Liver (tissue), 9 donors: ENCODE measurements around the gene GLP2R. TPM values are rescaled to one million over a fixed set of nuclear protein-coding genes. Genes with fewer than 3 reads are reported as not detected.
"Not testable (repeated sequence)": the region's sequence is repeated elsewhere in the genome, so short reads cannot be mapped to it uniquely, and the experiment has no call there.

Experiments used
- DNase-seq: peaks from one replicate; pipeline ENCODE4 v3.0.0-alpha.2; 2017; ENCODE audit warnings: low spot score
- H3K27ac ChIP-seq, 2 donors: one replicate each; pipeline ENCODE4 v1.7.0; 2013; ENCODE audit warnings: inconsistent platforms in 2 of 2, low read length in 2 of 2, control low read depth in 1 of 2, low read depth in 1 of 2, mild to moderate bottlenecking in 1 of 2
- H3K27me3 ChIP-seq, 4 donors: one replicate each; pipeline versions ENCODE4 v1.6.1 to v1.7.0; 2013; ENCODE audit warnings: low read length in 3 of 4, inconsistent platforms in 1 of 4, mild to moderate bottlenecking in 1 of 4, moderate library complexity in 1 of 4; ENCODE audit not compliant: control insufficient read depth in 4 of 4, insufficient read depth in 4 of 4
- H3K36me3 ChIP-seq, 4 donors: one replicate each; pipeline versions ENCODE4 v1.6.1 to v1.7.0; 2013; ENCODE audit warnings: low read length in 3 of 4, mild to moderate bottlenecking in 3 of 4, low read depth in 1 of 4, moderate library complexity in 1 of 4; ENCODE audit not compliant: control insufficient read depth in 4 of 4, insufficient read depth in 3 of 4
- H3K4me1 ChIP-seq, 4 donors: one replicate each; pipeline versions ENCODE4 v1.6.1 to v1.7.0; 2013; ENCODE audit warnings: low read length in 3 of 4, mild to moderate bottlenecking in 3 of 4, moderate library complexity in 1 of 4; ENCODE audit not compliant: control insufficient read depth in 4 of 4, insufficient read depth in 4 of 4
- H3K4me3 ChIP-seq, 3 donors: one replicate each; pipeline versions ENCODE4 v1.6.1 to v1.7.0; 2013; ENCODE audit warnings: low read length in 3 of 3, control low read depth in 1 of 3, low read depth in 1 of 3, mild to moderate bottlenecking in 1 of 3
- H3K9ac ChIP-seq, 2 donors: one replicate each; pipeline ENCODE4 v1.7.0; 2013; ENCODE audit warnings: low read length in 2 of 2, mild to moderate bottlenecking in 2 of 2, moderate library complexity in 2 of 2, control low read depth in 1 of 2, low read depth in 1 of 2
- H3K9me3 ChIP-seq, 4 donors: one replicate each; pipeline versions ENCODE4 v1.6.1 to v1.7.0; 2013; ENCODE audit warnings: low read length in 3 of 4; ENCODE audit not compliant: control insufficient read depth in 4 of 4
- ATF3 ChIP-seq: IDR thresholded peaks from 2 replicates; pipeline ENCODE4 v1.6.1; 2016; ENCODE audit warnings: antibody characterized with exemption
- EGR1 ChIP-seq, 2 donors: IDR thresholded peaks; 2 replicates each; pipeline ENCODE4 v1.6.1; 2016 to 2018; ENCODE audit warnings: antibody characterized with exemption in 2 of 2, low read depth in 2 of 2
- FOXA1 ChIP-seq: IDR thresholded peaks from 2 replicates; pipeline ENCODE4 v1.6.1; 2016; ENCODE audit warnings: antibody characterized with exemption
- FOXA2 ChIP-seq: IDR thresholded peaks from 2 replicates; pipeline ENCODE4 v1.6.1; 2016; ENCODE audit warnings: antibody characterized with exemption
- GABPA ChIP-seq, 2 donors: IDR thresholded peaks in 1 of 2; conservative IDR thresholded peaks in 1 of 2; 2 replicates each; pipeline ENCODE4 v1.6.1; 2016; ENCODE audit warnings: antibody characterized with exemption in 2 of 2, mild to moderate bottlenecking in 1 of 2, moderate library complexity in 1 of 2
- HNF4A ChIP-seq, 2 donors: conservative IDR thresholded peaks; 2 replicates each; pipeline ENCODE4 v1.6.1; 2016; ENCODE audit warnings: antibody characterized with exemption in 2 of 2, mild to moderate bottlenecking in 2 of 2
- JUND ChIP-seq, 2 donors: IDR thresholded peaks; 2 replicates each; pipeline ENCODE4 v1.6.1; 2016; ENCODE audit warnings: antibody characterized with exemption in 2 of 2
- MAX ChIP-seq: IDR thresholded peaks from 2 replicates; pipeline ENCODE4 v1.6.1; 2016; ENCODE audit warnings: antibody characterized with exemption
- NR2F2 ChIP-seq: IDR thresholded peaks from 2 replicates; pipeline ENCODE4 v1.6.1; 2016; ENCODE audit warnings: antibody characterized with exemption
- RXRA ChIP-seq, 2 donors: IDR thresholded peaks; 2 replicates each; pipeline ENCODE4 v1.6.1; 2017 to 2018; ENCODE audit warnings: antibody characterized with exemption in 2 of 2, mild to moderate bottlenecking in 1 of 2
- TAF1 ChIP-seq: conservative IDR thresholded peaks from 2 replicates; pipeline ENCODE4 v1.6.1; 2016; ENCODE audit warnings: antibody characterized with exemption, mild to moderate bottlenecking
- YY1 ChIP-seq: IDR thresholded peaks from 2 replicates; pipeline ENCODE4 v1.6.1; 2016; ENCODE audit warnings: antibody characterized with exemption, mild to moderate bottlenecking
- WGBS: extraction: QIAGEN DNeasy Blood & Tissue Kit; methylation state at CpG from one replicate; pipeline ENCODE4 v1.1.7; 2013; 5-methylcytosine and 5-hydroxymethylcytosine counted together
- polyA plus RNA-seq, 2 donors: library from polyadenylated mRNA; stranded (reverse) in 1 of 2; unstranded in 1 of 2; fragments of 200-250 nt in 1 of 2; fragments of >200 nt in 1 of 2; fragmentation: Nextera tagmentation in 1 of 2; extraction: Ambion mirVana in 1 of 2; gene quantifications; one replicate each; pipeline versions ENCODE4 v1.2.1 to v1.2.3, GENCODE V29; 2013 to 2015
- total RNA-seq, 2 donors: library from RNA; depleted of rRNA; stranded (reverse); fragments of >200 nt; gene quantifications; one replicate each; pipeline ENCODE4 v1.2.3, GENCODE V29; 2014
- TF ChIP-seq, protein P1 (sequence below): IDR thresholded peaks from 2 replicates; pipeline ENCODE4 v1.6.1; 2016; ENCODE audit warnings: antibody characterized with exemption
- TF ChIP-seq, protein P2 (sequence below): fragments of 150-350 bp; IDR thresholded peaks from 2 replicates; pipeline ENCODE4 v1.5.1; 2017; ENCODE audit warnings: improper control_type of control experiment, low read depth, low read length; ENCODE audit not compliant: missing input control
- donor health status: healthy.
- donor health status: healthy.
- donor health status: healthy.
- donor health status: healthy.
- donor health status: healthy.

The GLP2R gene
- total and polyA plus RNA-seq, 4 donors, result 0.39 to 1.4 (median 0.58) TPM

DNA sequence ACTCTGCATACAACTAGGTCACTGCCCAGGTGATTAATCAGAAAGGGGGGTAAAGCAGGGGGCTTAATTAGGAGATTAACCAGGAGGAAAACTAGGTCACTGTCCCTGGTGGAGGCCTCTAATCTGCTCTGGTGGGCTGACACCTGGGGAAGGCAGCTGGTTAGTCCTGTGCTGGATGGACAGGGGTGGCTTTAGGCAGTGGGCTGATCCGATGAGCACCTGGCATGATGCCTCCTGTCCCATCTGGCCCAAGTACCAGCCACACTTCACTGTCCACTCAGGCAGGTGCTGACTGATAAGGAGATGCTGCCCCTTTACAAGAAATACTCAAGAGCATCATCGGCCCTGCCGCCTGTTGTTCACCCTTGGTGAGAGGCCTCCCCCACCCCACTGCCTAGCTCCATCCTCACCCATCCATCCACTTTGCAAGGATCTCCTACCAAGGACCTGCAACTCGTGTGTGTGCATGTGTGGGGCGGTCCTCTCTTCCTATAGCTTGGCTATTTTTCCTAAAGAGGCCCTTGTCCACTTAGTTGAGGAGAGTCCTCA is 93.2 kb downstream of the GLP2R start (continued):
- TF ChIP-seq, protein P1, sequence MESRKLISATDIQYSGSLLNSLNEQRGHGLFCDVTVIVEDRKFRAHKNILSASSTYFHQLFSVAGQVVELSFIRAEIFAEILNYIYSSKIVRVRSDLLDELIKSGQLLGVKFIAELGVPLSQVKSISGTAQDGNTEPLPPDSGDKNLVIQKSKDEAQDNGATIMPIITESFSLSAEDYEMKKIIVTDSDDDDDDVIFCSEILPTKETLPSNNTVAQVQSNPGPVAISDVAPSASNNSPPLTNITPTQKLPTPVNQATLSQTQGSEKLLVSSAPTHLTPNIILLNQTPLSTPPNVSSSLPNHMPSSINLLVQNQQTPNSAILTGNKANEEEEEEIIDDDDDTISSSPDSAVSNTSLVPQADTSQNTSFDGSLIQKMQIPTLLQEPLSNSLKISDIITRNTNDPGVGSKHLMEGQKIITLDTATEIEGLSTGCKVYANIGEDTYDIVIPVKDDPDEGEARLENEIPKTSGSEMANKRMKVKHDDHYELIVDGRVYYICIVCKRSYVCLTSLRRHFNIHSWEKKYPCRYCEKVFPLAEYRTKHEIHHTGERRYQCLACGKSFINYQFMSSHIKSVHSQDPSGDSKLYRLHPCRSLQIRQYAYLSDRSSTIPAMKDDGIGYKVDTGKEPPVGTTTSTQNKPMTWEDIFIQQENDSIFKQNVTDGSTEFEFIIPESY, result no peak

DNA sequence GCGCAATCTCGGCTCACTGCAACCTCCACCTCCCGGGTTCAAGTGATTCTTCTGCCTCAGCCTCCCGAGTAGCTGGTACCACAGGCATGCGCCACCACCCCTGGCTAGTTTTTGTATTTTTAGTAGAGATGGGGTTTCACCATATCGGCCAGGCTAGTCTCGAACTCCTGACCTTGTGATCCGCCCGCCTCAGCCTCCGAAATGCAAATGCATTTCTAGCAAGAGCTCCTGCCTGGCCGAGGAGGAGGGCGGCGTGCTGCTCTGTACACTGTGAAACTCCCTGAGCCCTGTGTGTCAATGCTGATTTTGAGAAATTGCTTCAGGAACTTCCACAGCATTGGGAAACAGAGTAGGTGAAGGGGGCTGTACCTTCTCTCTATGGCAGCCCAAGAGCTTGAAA is 95.5 kb downstream of the GLP2R start:
- H3K27ac ChIP-seq, H3K9ac ChIP-seq, H3K36me3 ChIP-seq, H3K27me3 ChIP-seq, DNase-seq, H3K9me3 ChIP-seq, H3K4me3 ChIP-seq, H3K4me1 ChIP-seq: not testable (repeated sequence)
- WGBS, result 82% methylated on average over 13 of the region's 13 CpGs

- WGBS, result 91% methylated on average over 14 of the region's 14 CpGs
- H3K27me3 ChIP-seq, result peaks cover 0 to 2% (median 0%) of the 10 kb centered on the region in 4 donors
- H3K4me3 ChIP-seq, result no peak overlapping the region
- no peak overlapping the region for H3K27ac ChIP-seq
- TF ChIP-seq, protein P2, sequence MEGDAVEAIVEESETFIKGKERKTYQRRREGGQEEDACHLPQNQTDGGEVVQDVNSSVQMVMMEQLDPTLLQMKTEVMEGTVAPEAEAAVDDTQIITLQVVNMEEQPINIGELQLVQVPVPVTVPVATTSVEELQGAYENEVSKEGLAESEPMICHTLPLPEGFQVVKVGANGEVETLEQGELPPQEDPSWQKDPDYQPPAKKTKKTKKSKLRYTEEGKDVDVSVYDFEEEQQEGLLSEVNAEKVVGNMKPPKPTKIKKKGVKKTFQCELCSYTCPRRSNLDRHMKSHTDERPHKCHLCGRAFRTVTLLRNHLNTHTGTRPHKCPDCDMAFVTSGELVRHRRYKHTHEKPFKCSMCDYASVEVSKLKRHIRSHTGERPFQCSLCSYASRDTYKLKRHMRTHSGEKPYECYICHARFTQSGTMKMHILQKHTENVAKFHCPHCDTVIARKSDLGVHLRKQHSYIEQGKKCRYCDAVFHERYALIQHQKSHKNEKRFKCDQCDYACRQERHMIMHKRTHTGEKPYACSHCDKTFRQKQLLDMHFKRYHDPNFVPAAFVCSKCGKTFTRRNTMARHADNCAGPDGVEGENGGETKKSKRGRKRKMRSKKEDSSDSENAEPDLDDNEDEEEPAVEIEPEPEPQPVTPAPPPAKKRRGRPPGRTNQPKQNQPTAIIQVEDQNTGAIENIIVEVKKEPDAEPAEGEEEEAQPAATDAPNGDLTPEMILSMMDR, result no peak
- no peak for TF ChIP-seq MAX
- no peak for TF ChIP-seq FOXA2
- no peak for TF ChIP-seq HNF4A (conservative IDR thresholded peaks at IDR 0.05)
- no peak for TF ChIP-seq NR2F2
- no peak for TF ChIP-seq GABPA (IDR thresholded peaks at IDR 0.05 in 1 of 2, conservative IDR thresholded peaks at IDR 0.05 in 1 of 2)
- TF ChIP-seq TAF1, result no peak
- TF ChIP-seq ATF3, result no peak
- no peak for TF ChIP-seq EGR1 (IDR thresholded peaks at IDR 0.05; ENCODE audit: low read depth in 2 of 2)
- TF ChIP-seq YY1, result no peak
- TF ChIP-seq JUND (IDR thresholded peaks at IDR 0.05), result no peak
- no peak for TF ChIP-seq RXRA (IDR thresholded peaks at IDR 0.05)
- TF ChIP-seq FOXA1, result no peak
- no peaks in the 10 kb centered on the region for H3K4me1 ChIP-seq
- H3K9ac ChIP-seq, result no peak overlapping the region
- no peaks in the 10 kb centered on the region for H3K36me3 ChIP-seq
- no peak for DNase-seq
- H3K9me3 ChIP-seq, result no peaks in the 10 kb centered on the region
These were observed 96.5 kb downstream of the GLP2R start for GRCh38 chr17:9922012-9922848.
